ENCODE results near the gene AK8. TPM values are rescaled to one million over a fixed set of nuclear protein-coding genes. Genes with fewer than 3 reads are reported as not detected.

AK8 gene
- polyA plus RNA-seq, 1 of the 3 experiments (the other 2 are of a cell fraction): 0.77 TPM

- TF ChIP-seq REST (IDR thresholded peaks at IDR 0.05; ENCODE audit: low read depth, low read length) (no peak), JUND (IDR thresholded peaks at IDR 0.05) (no peak), TCF12 (IDR thresholded peaks at IDR 0.05) (no peak), YY1 (IDR thresholded peaks at IDR 0.05; ENCODE audit: low read depth) (no peak), GATA2 (CRISPR knock-in tag; IDR thresholded peaks at IDR 0.05) (no peak)
These were observed 20.0 kb upstream of the AK8 start (continued) for GRCh38 chr9:132898051-132898450.

GRCh38 chr9:132896906-132897305 lies 18.8 kb upstream of the AK8 start:
- Histone ChIP-seq H3K9me3 (no peaks in the 10 kb centered on the region), H3F3A (replicated peaks; ENCODE audit: insufficient read depth) (no peaks in the 10 kb centered on the region), H3K9ac (no peak overlapping the region), H3K4me1 (ENCODE audit: control insufficient read depth in 1 of 2, insufficient read depth in 2 of 2, low read depth in 1 of 2, low read length in 1 of 2) (peaks cover 0 to 3% of the 10 kb centered on the region in 2 experiments; a peak in 1 of 4 replicates), H2AFZ (ENCODE audit: low read depth) (no peak overlapping the region), H3K27ac (ENCODE audit: low read depth in 2 of 2, low read length in 1 of 2) (no peak overlapping the region), H3K36me3 (replicated peaks in 1 of 2; ENCODE audit: control insufficient read depth in 1 of 2, insufficient read depth in 2 of 2, low read length in 1 of 2) (peaks cover 36 to 79% of the 10 kb centered on the region in 2 experiments), H3K4me2 (no peak overlapping the region), H3K27me3 (ENCODE audit: insufficient read depth) (no peaks in the 10 kb centered on the region), H3K9me2 (no peaks in the 10 kb centered on the region), H3K79me2 (ENCODE audit: insufficient read depth) (no peaks in the 10 kb centered on the region), H4K20me1 (ENCODE audit: insufficient read depth) (no peaks in the 10 kb centered on the region), H3K4me3 (ENCODE audit: low read depth in 2 of 2, low read length in 1 of 2) (no peak overlapping the region)
- ChIA-PET CTCF (interaction anchor here (0.6 kb wide), 1 partner anchor 322 kb away, joined by 3 read pairs; no protein-coding TSS in a partner anchor), POLR2A (no interaction called here)
- no peak for DNase-seq
- 95% methylated on average over 6 of the region's 6 CpGs for whole genome bisulfite sequencing (ENCODE audit: low lambda C conversion rate)
- TF ChIP-seq RXRA (IDR thresholded peaks at IDR 0.05; ENCODE audit: borderline replicate concordance, low read depth): no peak
- no peak for TF ChIP-seq PBX3 (IDR thresholded peaks at IDR 0.05)
- TF ChIP-seq POLR2AphosphoS5 (IDR thresholded peaks at IDR 0.05; ENCODE audit: low read depth, low read length): no peak
- no peak for TF ChIP-seq TCF12 (IDR thresholded peaks at IDR 0.05)
- TF ChIP-seq GATA2 (CRISPR knock-in tag; IDR thresholded peaks at IDR 0.05): no peak
- no peak for TF ChIP-seq YY1 (IDR thresholded peaks at IDR 0.05; ENCODE audit: low read depth)
- TF ChIP-seq GABPA (IDR thresholded peaks at IDR 0.05; ENCODE audit: low read depth): no peak
- TF ChIP-seq USF2 (IDR thresholded peaks at IDR 0.05; ENCODE audit: borderline replicate concordance, low read depth, low read length): no peak
- no peak for TF ChIP-seq CTCF (IDR thresholded peaks at IDR 0.05)
- no peak for TF ChIP-seq MEF2A (IDR thresholded peaks at IDR 0.05; ENCODE audit: borderline replicate concordance, low read depth)
